ENCODE data around the gene ZNF787. TPM values are rescaled to one million over a fixed set of nuclear protein-coding genes. Genes with fewer than 3 reads are reported as not detected.

Gene ZNF787
- total RNA-seq, 4 donors from 2014 or later = 9.6 to 16.3 (median 14.3) TPM

- TF ChIP-seq POLR2AphosphoS5 (IDR thresholded peaks at IDR 0.05) (no peak), POLR2A (IDR thresholded peaks at IDR 0.05) (no peak), EP300 (IDR thresholded peaks at IDR 0.05) (no peak), CTCF (IDR thresholded peaks at IDR 0.05) (no peak)
- peak overlapping the region; percentile 79 for H3K4me3 ChIP-seq
- H3K27ac ChIP-seq = peak overlapping the region; percentile 97
- H3K27me3 ChIP-seq = no peaks in the 10 kb centered on the region
- no peaks in the 10 kb centered on the region for H3K9me3 ChIP-seq
- 30% methylated on average over 10 of the region's 16 CpGs for whole genome bisulfite sequencing
- no peak for DNase-seq (ENCODE audit: low spot score in 2 of 2)
- no peaks in the 10 kb centered on the region for H3K36me3 ChIP-seq
- peaks cover 59% of the 10 kb centered on the region for H3K4me1 ChIP-seq
Measured at GRCh38 chr19:56119582-56119978, 1.5 kb downstream of the ZNF787 start.

GRCh38 chr19:56118666-56119581 lies 2.2 kb downstream of the ZNF787 start:
- Histone ChIP-seq H3K27ac (peak overlapping the region; percentile 97), H3K4me1 (peaks cover 62% of the 10 kb centered on the region), H3K36me3 (no peaks in the 10 kb centered on the region), H3K4me3 (peak overlapping the region; percentile 79), H3K9me3 (no peaks in the 10 kb centered on the region), H3K27me3 (no peaks in the 10 kb centered on the region)
- TF ChIP-seq POLR2A (IDR thresholded peaks at IDR 0.05) = no peak
- TF ChIP-seq EP300 (IDR thresholded peaks at IDR 0.05) = no peak
- no peak for TF ChIP-seq CTCF (IDR thresholded peaks at IDR 0.05)
- no peak for TF ChIP-seq POLR2AphosphoS5 (IDR thresholded peaks at IDR 0.05)
- DNase-seq (ENCODE audit: low spot score in 2 of 2) = no peak
- 39% methylated on average over 5 of the region's 8 CpGs for WGBS

- no peak for TF ChIP-seq CTCF (IDR thresholded peaks at IDR 0.05)
- no peak for TF ChIP-seq POLR2A (IDR thresholded peaks at IDR 0.05)
- TF ChIP-seq POLR2AphosphoS5 (IDR thresholded peaks at IDR 0.05) = no peak
- no peak for TF ChIP-seq EP300 (IDR thresholded peaks at IDR 0.05)
- H3K27me3 ChIP-seq = no peaks in the 10 kb centered on the region
- WGBS = 55% methylated on average over 4 of the region's 9 CpGs
- no peaks in the 10 kb centered on the region for H3K36me3 ChIP-seq
- no peaks in the 10 kb centered on the region for H3K9me3 ChIP-seq
- H3K27ac ChIP-seq = peak overlapping the region; percentile 97
- no peak overlapping the region for H3K4me3 ChIP-seq
- H3K4me1 ChIP-seq = peaks cover 72% of the 10 kb centered on the region
- peak in 1 of 2 donors; percentile 56 for DNase-seq (ENCODE audit: low spot score in 2 of 2)
Measured at GRCh38 chr19:56117889-56118288, 3.2 kb downstream of the ZNF787 start.

GRCh38 chr19:56117376-56117884 lies 3.7 kb downstream of the ZNF787 start:
- Histone ChIP-seq H3K9me3 (no peaks in the 10 kb centered on the region), H3K27me3 (no peaks in the 10 kb centered on the region), H3K4me1 (peaks cover 77% of the 10 kb centered on the region), H3K36me3 (no peaks in the 10 kb centered on the region), H3K4me3 (no peak overlapping the region), H3K27ac (no peak overlapping the region)
- 72% methylated on average over 14 of the region's 14 CpGs for WGBS
- TF ChIP-seq EP300 (IDR thresholded peaks at IDR 0.05) (no peak), POLR2AphosphoS5 (IDR thresholded peaks at IDR 0.05) (no peak)
- no peak for DNase-seq (ENCODE audit: low spot score in 2 of 2)

- no peak for DNase-seq (ENCODE audit: low spot score in 2 of 2)
- Histone ChIP-seq H3K4me1 (peaks cover 81% of the 10 kb centered on the region), H3K27ac (no peak overlapping the region), H3K27me3 (no peaks in the 10 kb centered on the region), H3K9me3 (no peaks in the 10 kb centered on the region), H3K36me3 (no peaks in the 10 kb centered on the region), H3K4me3 (no peak overlapping the region)
- no peak for TF ChIP-seq POLR2A (IDR thresholded peaks at IDR 0.05)
- no peak for TF ChIP-seq POLR2AphosphoS5 (IDR thresholded peaks at IDR 0.05)
- TF ChIP-seq CTCF (IDR thresholded peaks at IDR 0.05) = no peak
- no peak for TF ChIP-seq EP300 (IDR thresholded peaks at IDR 0.05)
- WGBS = 93% methylated on average over 6 of the region's 6 CpGs
Measured at GRCh38 chr19:56116606-56117005, 4.5 kb downstream of the ZNF787 start.
